T-helper 2 cell treated with Interferon-gamma antibody and Interleukin-4, amounts not matched to agents 100 ng/mL and 5 ng/mL, for 36 hours (primary cell): ENCODE results near the gene MYL12A. TPM values are rescaled to one million over a fixed set of nuclear protein-coding genes. Genes with fewer than 3 reads are reported as not detected.
"Not testable (repeated sequence)": the region's sequence is repeated elsewhere in the genome, so short reads cannot be mapped to it uniquely, and the experiment has no call there.

Experiments
- intact Hi-C: fragments of 100-400 bp; cut with micrococcal nuclease; formaldehyde crosslinking; loops from one replicate; pipeline ENCODE4 v1.15.1; 2023
- total RNA-seq: library from RNA; stranded (reverse); gene quantifications from 2 replicates; pipeline ENCODE4 v1.2.3, GENCODE V29; 2022

Gene MYL12A
- total RNA-seq, result 710 and 725 TPM in 2 replicates

GRCh38 chr18:3247240-3248061, at the start of gene MYL12A:
Gene MYL12A (plus strand): TSS chr18:3247801. CDS start chr18:3253248, 5,447 bp downstream.
- intact Hi-C loops, result loop anchor here (1.0 to 5.0 kb wide), 15 partner anchors 14 to 677 kb away; partner anchors contain the start of genes EMILIN2, LPIN2, METTL4 and NDC80

GRCh38 chr18:3198260-3198860, 49.2 kb upstream of the MYL12A start:
- intact Hi-C loops, result not testable (repeated sequence)

- intact Hi-C loops, result no loop called here
These were observed 47.5 kb upstream of the MYL12A start for GRCh38 chr18:3199942-3200645.

DNA sequence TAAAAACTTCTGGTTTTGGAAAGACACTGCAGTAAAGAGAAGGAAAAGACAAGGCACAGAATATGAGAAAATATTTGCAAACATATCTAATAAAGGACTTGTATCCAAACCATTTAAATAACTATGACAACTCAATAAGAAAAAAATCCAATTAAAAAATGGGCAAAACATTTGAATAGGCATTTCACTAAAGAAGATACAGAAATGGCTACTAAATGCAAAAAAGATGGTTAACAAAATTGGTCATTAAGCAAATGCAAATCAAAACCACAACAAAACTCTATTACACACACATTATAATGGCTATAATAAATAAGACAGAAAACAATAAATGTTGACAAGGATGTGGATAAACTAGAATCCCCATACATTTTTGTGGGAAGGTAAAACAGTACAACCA, 42.4 kb upstream of the MYL12A start:
- intact Hi-C loops, result no loop called here

- intact Hi-C loops, result no loop called here
These were observed 40.0 kb upstream of the MYL12A start for GRCh38 chr18:3207565-3207964.

- intact Hi-C loops, result no loop called here
These were observed 37.6 kb upstream of the MYL12A start for GRCh38 chr18:3209859-3210569.

GRCh38 chr18:3211236-3211992, 36.2 kb upstream of the MYL12A start:
- intact Hi-C loops, result no loop called here

- intact Hi-C loops, result loop anchor here (2.0 kb wide), 1 partner anchor 34 kb away; the partner anchor contains the start of gene MYL12A
These were observed 34.9 kb upstream of the MYL12A start for GRCh38 chr18:3212657-3213056.

- intact Hi-C loops, result loop anchor here (2.0 kb wide), 1 partner anchor 33 kb away; the partner anchor contains the start of gene MYL12A
These were observed 34.1 kb upstream of the MYL12A start for GRCh38 chr18:3213300-3214059.

GRCh38 chr18:3214855-3215637, 32.6 kb upstream of the MYL12A start:
- intact Hi-C loops, result no loop called here

DNA sequence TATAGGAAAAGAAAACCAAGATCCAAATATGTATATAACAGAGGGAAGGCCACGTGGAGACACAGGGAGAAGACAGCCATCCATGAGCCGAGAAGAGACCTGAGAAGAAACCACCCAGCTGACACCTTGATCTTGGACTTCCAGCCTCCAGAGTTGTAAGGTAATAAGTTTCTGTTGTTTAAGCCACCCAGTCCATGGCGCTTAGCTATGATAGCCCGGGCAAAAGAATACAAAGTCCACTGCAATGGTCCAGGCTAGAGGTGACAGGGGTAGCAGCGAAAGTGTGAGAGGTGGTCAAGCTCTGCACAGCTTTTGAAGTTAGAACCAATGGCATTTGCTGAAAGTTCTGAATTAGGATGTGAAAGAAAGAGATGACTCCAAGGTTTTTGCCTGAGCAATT, 30.6 kb upstream of the MYL12A start:
- intact Hi-C loops, result no loop called here

DNA sequence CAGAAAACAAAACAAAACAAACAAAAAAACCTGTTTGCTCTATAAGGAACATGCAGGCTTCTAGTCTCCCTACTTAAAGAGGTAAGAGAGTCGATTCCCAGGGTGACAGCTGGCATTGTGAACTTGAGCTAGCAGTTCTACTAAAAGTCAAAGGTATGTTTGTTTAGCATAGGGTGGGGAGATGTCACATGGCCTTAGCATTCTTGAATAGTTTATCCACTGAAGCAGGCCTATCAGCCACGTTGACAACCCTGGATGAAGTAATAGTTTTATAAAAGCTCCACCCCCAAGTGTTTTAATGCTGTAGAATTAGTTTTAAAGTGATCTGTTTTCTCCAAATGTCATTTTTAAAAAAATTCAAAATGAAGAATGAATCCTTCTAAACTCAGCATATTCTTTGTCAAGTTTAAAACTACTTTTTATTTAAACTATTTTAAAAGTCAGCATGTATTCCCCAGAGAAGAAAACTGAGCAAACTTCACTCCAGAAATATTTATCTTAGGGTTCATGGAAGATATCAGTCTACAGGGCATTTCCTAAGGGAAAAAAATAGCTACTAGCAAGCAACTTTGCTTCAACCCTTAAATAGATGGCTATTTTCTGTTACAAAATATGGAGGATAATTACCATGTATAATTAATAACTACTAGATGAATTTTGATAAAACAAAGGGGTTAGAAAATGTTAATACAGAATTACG, 29.5 kb upstream of the MYL12A start:
- intact Hi-C loops, result no loop called here

GRCh38 chr18:3218819-3219218, 28.8 kb upstream of the MYL12A start:
- intact Hi-C loops, result no loop called here

DNA sequence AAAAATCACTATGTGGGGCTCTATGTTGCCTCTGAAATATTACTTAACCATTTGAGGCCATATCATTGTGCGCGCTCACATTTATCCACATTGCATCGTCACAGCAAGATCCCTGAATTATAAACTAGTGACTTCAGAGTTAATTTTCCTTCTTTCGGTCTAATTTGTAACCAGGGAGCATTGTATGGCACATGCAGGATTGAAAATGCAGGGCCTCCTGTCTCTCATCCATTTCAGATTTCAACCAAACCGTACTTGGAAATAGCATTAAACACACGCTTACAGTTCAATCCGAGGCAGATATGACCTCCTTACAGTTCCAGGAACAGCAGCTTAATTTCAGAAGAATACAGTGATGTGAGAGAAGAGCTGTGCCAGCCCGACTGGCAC, 28.4 kb upstream of the MYL12A start:
- intact Hi-C loops, result no loop called here

DNA sequence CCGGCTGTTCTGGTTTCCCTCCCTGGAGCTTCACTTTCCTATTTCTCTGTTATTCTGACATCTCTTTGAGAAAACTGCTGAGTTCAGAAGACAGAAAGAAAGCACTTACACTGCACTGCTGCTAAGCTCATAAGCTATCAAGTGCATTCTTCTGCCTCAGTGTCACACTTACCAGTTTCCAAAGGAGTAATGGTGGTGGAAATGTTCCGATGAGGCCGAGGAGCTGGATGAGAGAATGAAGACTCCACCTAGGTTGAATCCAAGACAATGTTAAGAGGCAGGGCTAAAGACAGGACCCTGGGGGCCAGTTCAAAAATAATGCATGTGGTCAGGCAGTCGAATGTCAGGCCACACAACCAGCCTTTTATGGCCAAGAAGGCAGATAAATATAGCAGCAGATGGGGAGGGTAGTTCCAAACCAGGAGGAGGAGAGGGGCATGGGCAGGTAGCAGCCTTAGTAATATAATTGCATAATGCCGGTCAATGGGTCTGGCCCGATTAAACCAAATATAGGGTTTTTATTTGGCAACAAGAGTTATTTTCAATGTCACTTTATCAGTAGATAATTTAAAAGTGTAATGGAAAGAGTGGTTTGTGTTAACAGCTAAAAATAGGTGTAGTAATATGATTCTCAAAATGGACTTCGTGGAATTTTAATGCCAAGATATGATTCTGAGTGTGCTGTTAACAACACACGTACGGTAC, 27.8 kb upstream of the MYL12A start, which contains the start of gene MYOM1:
MYOM1 (minus strand) TSS at position 338 of the 705 bp plus-strand sequence. CDS start 4,745 bp downstream, outside the sequence.
- intact Hi-C loops, result no loop called here

DNA sequence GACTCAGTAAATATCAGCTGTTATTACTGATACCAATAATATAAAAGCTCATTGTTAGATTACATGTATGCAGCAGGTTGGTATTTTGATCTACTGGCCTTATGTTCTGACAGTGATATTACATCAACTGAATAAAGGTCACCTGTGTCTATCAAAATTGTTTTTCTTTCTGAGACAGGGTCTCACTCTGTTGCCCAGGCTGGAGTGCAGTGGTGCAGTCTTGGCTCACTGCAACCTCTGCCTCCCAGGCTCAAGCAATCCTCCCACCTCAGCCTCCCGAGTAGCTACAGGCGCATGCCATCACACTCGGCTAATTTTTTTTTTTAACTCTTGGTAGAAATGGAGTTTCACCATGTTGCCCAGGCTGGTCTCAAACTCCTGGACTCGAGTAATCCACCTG, 26.7 kb upstream of the MYL12A start:
- intact Hi-C loops, result not testable (repeated sequence)

GRCh38 chr18:3221496-3221895, 26.1 kb upstream of the MYL12A start:
- intact Hi-C loops, result no loop called here

DNA sequence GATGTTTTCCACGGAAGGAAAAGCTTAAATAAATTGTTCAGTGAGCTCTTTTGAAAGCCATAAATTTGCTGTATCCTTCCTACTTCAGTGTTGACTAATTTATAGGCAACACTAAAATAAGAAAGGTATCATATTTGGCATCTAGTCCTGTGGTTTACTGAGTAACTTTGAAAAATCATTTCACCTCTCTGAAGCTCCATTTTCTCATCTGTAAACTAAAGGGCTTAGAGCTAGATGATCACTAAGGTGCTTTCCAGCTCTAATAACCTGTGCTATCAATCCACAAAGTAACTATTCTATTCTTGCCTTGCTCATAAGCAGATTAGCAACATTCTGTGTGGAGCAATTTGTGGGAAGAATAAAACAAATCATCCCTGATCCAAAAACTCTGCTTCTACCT, 24.2 kb upstream of the MYL12A start:
- intact Hi-C loops, result no loop called here
